ENCODE data around the gene ALDH7A1. TPM values are rescaled to one million over a fixed set of nuclear protein-coding genes. Genes with fewer than 3 reads are reported as not detected.
A peak's percentile ranks its signal among the peaks of the same experiment; 100 is the strongest.

ALDH7A1 gene
- total RNA-seq, 1 experiment from 2014 or later: 148 TPM

DNA sequence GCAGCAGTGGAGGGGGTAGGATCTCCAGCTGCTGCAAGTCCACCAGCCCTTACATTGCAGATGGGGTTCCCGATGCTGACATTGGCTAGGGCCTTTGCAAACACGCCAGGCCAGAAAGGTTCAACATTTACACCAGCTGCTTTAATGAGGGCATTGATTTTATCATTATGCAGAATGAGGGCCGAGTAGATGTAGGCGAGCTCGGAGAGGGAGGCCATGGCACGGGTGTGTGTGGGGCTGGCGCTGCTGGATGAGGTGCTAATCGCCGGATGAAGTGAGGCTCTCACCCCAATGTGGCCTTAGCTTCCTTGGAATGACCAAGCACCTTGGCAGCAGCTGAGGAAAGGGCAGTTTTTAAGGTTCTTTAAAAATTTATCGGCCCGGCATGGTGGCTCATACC is 33.1 kb upstream of the ALDH7A1 start:
- no peaks in the 10 kb centered on the region for H4K20me1 ChIP-seq (ENCODE audit: control insufficient read depth, insufficient read depth, insufficient read length)
- no peaks in the 10 kb centered on the region for H3K27me3 ChIP-seq (ENCODE audit: insufficient read depth, low read length)
- no peak overlapping the region for H3K56ac ChIP-seq (ENCODE audit: insufficient read length, low read depth, low read length)
- H2BK15ac ChIP-seq (ENCODE audit: low read depth, low read length): no peak overlapping the region
- H3K23ac ChIP-seq (ENCODE audit: insufficient read length, low read depth, low read length): no peak overlapping the region
- no peak for DNase-seq
- H3K4me1 ChIP-seq (ENCODE audit: insufficient read depth, low read length): no peaks in the 10 kb centered on the region; the same call in 1 of the 2 replicates
- no peaks in the 10 kb centered on the region for H3K79me1 ChIP-seq (ENCODE audit: insufficient read depth, low read depth, low read length, poor library complexity, severe bottlenecking)
- no peaks in the 10 kb centered on the region for H3K79me2 ChIP-seq (ENCODE audit: insufficient read depth, low read length)
- no peak overlapping the region for H2BK20ac ChIP-seq (ENCODE audit: low read depth, low read length, poor library complexity, severe bottlenecking)
- TF ChIP-seq, protein P1, sequence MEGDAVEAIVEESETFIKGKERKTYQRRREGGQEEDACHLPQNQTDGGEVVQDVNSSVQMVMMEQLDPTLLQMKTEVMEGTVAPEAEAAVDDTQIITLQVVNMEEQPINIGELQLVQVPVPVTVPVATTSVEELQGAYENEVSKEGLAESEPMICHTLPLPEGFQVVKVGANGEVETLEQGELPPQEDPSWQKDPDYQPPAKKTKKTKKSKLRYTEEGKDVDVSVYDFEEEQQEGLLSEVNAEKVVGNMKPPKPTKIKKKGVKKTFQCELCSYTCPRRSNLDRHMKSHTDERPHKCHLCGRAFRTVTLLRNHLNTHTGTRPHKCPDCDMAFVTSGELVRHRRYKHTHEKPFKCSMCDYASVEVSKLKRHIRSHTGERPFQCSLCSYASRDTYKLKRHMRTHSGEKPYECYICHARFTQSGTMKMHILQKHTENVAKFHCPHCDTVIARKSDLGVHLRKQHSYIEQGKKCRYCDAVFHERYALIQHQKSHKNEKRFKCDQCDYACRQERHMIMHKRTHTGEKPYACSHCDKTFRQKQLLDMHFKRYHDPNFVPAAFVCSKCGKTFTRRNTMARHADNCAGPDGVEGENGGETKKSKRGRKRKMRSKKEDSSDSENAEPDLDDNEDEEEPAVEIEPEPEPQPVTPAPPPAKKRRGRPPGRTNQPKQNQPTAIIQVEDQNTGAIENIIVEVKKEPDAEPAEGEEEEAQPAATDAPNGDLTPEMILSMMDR (conservative IDR thresholded peaks at IDR 0.05): no peak
- no peak overlapping the region for H4K5ac ChIP-seq (ENCODE audit: insufficient read length, low read depth, low read length)
- no peak overlapping the region for H3K27ac ChIP-seq (ENCODE audit: insufficient read length, low read depth, low read length)
- no peak overlapping the region for H4K8ac ChIP-seq (replicated peaks; ENCODE audit: insufficient read length, low read depth, low read length)
- H2AFZ ChIP-seq (ENCODE audit: low read length): no peak overlapping the region
- H4K91ac ChIP-seq (ENCODE audit: insufficient read length, low read depth, low read length): no peak overlapping the region
- H3K4me2 ChIP-seq (ENCODE audit: insufficient read depth, insufficient read length, low read length): no peak overlapping the region
- no peak overlapping the region for H3K18ac ChIP-seq (ENCODE audit: insufficient read length, low read depth, low read length)
- H2AK5ac ChIP-seq (ENCODE audit: insufficient read length, low read length): no peak overlapping the region
- Mint-ChIP-seq H3K27ac (peak overlapping the region in 2 of 3 experiments; percentile 68 to 89; a peak in 3 of 7 replicates), H3K36me3 (ENCODE audit: insufficient read depth in 1 of 3, low read depth in 3 of 3) (peaks cover 13 to 29% (median 27%) of the 10 kb centered on the region in 3 experiments; a peak in 6 of 7 replicates), H3K4me1 (0 out of 4 replicates have a peak, but pooled peaks cover 3% of the 10 kb centered on the region in 2 experiments), H3K9me3 (no peaks in the 10 kb centered on the region; a peak in 1 of 5 replicates), H3K27me3 (ENCODE audit: low read depth) (no peaks in the 10 kb centered on the region), H3K4me3 (no peak overlapping the region)
- no peak overlapping the region for H2BK5ac ChIP-seq (ENCODE audit: insufficient read length, low read length)
- H3K4ac ChIP-seq (ENCODE audit: low read depth, low read length): no peak overlapping the region
- no peaks in the 10 kb centered on the region for H3K9me3 ChIP-seq (ENCODE audit: control insufficient read depth, low read depth, low read length)
- WGBS (ENCODE audit: extremely low coverage, insufficient read length, low lambda C conversion rate): no CpG with 5 or more reads among the region's 11 CpGs
- no peak overlapping the region for H3K14ac ChIP-seq (ENCODE audit: insufficient read depth, low read length)
- H3K23me2 ChIP-seq (ENCODE audit: insufficient read length, low read depth, low read length, poor library complexity, severe bottlenecking): no peaks in the 10 kb centered on the region
- no peak overlapping the region for H2BK12ac ChIP-seq (ENCODE audit: insufficient read length, low read depth, low read length)
- no peak overlapping the region for H3T11ph ChIP-seq (ENCODE audit: low read length)
- H3K9ac ChIP-seq (ENCODE audit: extremely low read depth, insufficient read length, low read length): no peak overlapping the region
- H2BK120ac ChIP-seq (ENCODE audit: low read depth, low read length, poor library complexity, severe bottlenecking): no peak overlapping the region
